ENCODE results near the gene CAPN1.

GRCh38 chr11:65157336-65157735 is 24.4 kb upstream of the CAPN1 start:
- TF ChIP-seq EZH2 (IDR thresholded peaks at IDR 0.05; ENCODE audit: insufficient read depth, poor library complexity, severe bottlenecking), result no peak
- no peak for TF ChIP-seq EZH2phosphoT487 (IDR thresholded peaks at IDR 0.05; ENCODE audit: insufficient read depth, low read depth)
